Stimulated activated CD8-positive, alpha-beta memory T cell treated with anti-CD3 and anti-CD28 coated beads, Interleukin-7, amount 100 ng/mL, for 1 hour (primary cell): ENCODE data around the gene SESN1.
"Not testable (repeated sequence)": the region's sequence is repeated elsewhere in the genome, so short reads cannot be mapped to it uniquely, and the experiment has no call there.

Source experiments
- DNase-seq, 2 donors: peaks; one replicate each; pipeline ENCODE4 v3.0.0-alpha.2; 2020; ENCODE audit warnings: low read depth in 2 of 2

Gene SESN1

GRCh38 chr6:109095036-109095834, 589 bp upstream of the SESN1 start, which contains the start of gene CEP57L1:
TSS of gene CEP57L1 (plus strand) at chr6:109095507. CDS start at chr6:109145222, 49,715 bp downstream.
- DNase-seq, result peak; percentile 87 to 89

- no peak for DNase-seq
Observed at GRCh38 chr6:109093732-109094415, 772 bp downstream of the SESN1 start.

GRCh38 chr6:109092074-109092473, 2.6 kb downstream of the SESN1 start:
- DNase-seq, result no peak

- no peak for DNase-seq
Observed at GRCh38 chr6:109091314-109092024, 3.2 kb downstream of the SESN1 start.

GRCh38 chr6:109088995-109089394, 5.7 kb downstream of the SESN1 start:
- no peak for DNase-seq

- no peak for DNase-seq
Observed at GRCh38 chr6:109087661-109088264, 6.9 kb downstream of the SESN1 start.

- DNase-seq, result not testable (repeated sequence)
Observed at GRCh38 chr6:109084146-109084545, 10.5 kb downstream of the SESN1 start.

- no peak for DNase-seq
Observed at GRCh38 chr6:109083657-109084056, 11.0 kb downstream of the SESN1 start.

GRCh38 chr6:109082188-109082577, 12.5 kb downstream of the SESN1 start:
- no peak for DNase-seq

- DNase-seq, result no peak
Observed at GRCh38 chr6:109081516-109082187, 13.0 kb downstream of the SESN1 start.

GRCh38 chr6:109081026-109081425, 13.6 kb downstream of the SESN1 start:
- no peak for DNase-seq

- no peak for DNase-seq
Observed at GRCh38 chr6:109079981-109080380, 14.7 kb downstream of the SESN1 start.

GRCh38 chr6:109076377-109076776, 18.3 kb downstream of the SESN1 start:
- no peak for DNase-seq

GRCh38 chr6:109075934-109076333, 18.7 kb downstream of the SESN1 start:
- no peak for DNase-seq

- DNase-seq, result no peak
Observed at GRCh38 chr6:109074133-109074415, 20.6 kb downstream of the SESN1 start.

GRCh38 chr6:109073344-109074132, 21.1 kb downstream of the SESN1 start:
- peak in 1 of 2 donors; percentile 25 for DNase-seq

- no peak for DNase-seq
Observed at GRCh38 chr6:109071125-109071917, 23.3 kb downstream of the SESN1 start.

GRCh38 chr6:109069746-109070145, 24.9 kb downstream of the SESN1 start:
- no peak for DNase-seq

- DNase-seq, result no peak
Observed at GRCh38 chr6:109062767-109063352, 31.8 kb downstream of the SESN1 start.

- no peak for DNase-seq
Observed at GRCh38 chr6:109062216-109062615, 32.4 kb downstream of the SESN1 start.
